ENCODE results near the gene LGR5. TPM values are rescaled to one million over a fixed set of nuclear protein-coding genes. Genes with fewer than 3 reads are reported as not detected.

LGR5 gene
- total and polyA plus RNA-seq, 2 of the 8 experiments (the other 6 are each of a cell fraction or from before 2014, with no cell fraction given), result 0.08 to 0.19 TPM

DNA sequence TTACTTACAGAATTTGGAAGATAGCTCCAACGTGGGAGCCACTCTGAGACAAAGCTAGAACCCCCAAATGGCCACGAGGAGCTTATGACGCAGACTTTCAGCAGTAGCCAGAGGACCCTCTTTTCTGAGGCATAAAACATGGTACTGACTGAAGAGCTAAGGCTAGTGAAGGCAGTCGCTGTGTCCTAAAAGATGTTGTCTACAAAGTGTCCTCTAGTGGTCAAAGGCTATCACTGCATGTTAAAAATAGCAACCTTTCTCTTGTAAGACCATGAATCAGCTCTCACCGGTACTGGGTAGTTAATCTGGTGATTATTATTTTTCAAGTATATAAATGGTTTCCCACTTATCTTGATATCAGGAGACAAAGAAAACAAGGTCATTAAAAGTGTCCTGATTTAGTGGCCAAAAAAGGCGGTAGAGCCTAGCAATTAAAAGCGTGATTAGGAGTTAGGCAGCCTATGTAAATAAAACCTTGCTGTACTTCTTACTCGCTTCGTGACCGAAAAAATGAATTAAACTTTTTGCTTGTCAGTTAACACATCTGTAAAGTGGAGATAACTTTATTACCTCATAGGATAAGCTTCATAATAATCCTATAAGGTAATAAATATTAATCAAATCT is 47.0 kb upstream of the LGR5 start:
- no peak for DNase-seq (ENCODE audit: low read depth in 1 of 2, low spot score in 2 of 2)

More for the DNA sequence above, 47.0 kb upstream of the LGR5 start:
- TF ChIP-seq CTCF (IDR thresholded peaks at IDR 0.05; ENCODE audit: control extremely low read depth in 1 of 3, insufficient read depth in 1 of 3, low read depth in 1 of 3, low read length in 3 of 3) (peak in 2 of 3 experiments; percentile 65 to 91; a peak in 3 of 4 replicates), BACH1 (IDR thresholded peaks at IDR 0.05; ENCODE audit: low read length) (peak; percentile 48; the same call in 1 of the 2 replicates), ASH2L (IDR thresholded peaks at IDR 0.05; ENCODE audit: low read length) (no peak), CREB1 (IDR thresholded peaks at IDR 0.05) (no peak), EZH2 (IDR thresholded peaks at IDR 0.05; ENCODE audit: low read depth, low read length, severe bottlenecking) (no peak), TEAD4 (IDR thresholded peaks at IDR 0.05; ENCODE audit: low read depth, low read length) (no peak), YY1 (IDR thresholded peaks at IDR 0.05; ENCODE audit: low read depth, low read length) (no peak), PHF8 (conservative IDR thresholded peaks at IDR 0.05; ENCODE audit: low read depth, low read length) (no peak), RAD21 (IDR thresholded peaks at IDR 0.05 in 1 of 2, conservative IDR thresholded peaks at IDR 0.05 in 1 of 2; ENCODE audit: low read depth in 2 of 2, low read length in 2 of 2) (peak; percentile 73 to 82), CBX8 (IDR thresholded peaks at IDR 0.05; ENCODE audit: borderline replicate concordance, low read depth, low read length) (no peak)
- Histone ChIP-seq H3K79me2 (ENCODE audit: control insufficient read depth in 1 of 2, insufficient read depth in 2 of 2, low read length in 2 of 2) (no peaks in the 10 kb centered on the region), H2BK12ac (ENCODE audit: low read depth, low read length) (no peak overlapping the region), H2BK5ac (ENCODE audit: low read depth, low read length) (no peak overlapping the region), H3K9me3 (ENCODE audit: insufficient read depth in 2 of 2, low read depth in 1 of 2, low read length in 1 of 2) (peaks cover 2 to 7% of the 10 kb centered on the region in 2 experiments; a peak in 3 of 4 replicates), H4K91ac (replicated peaks; ENCODE audit: insufficient read length, low read length) (no peak overlapping the region), H3K56ac (replicated peaks; ENCODE audit: insufficient read length, low read depth, low read length) (no peak overlapping the region), H3K23me2 (ENCODE audit: low read depth, low read length) (no peaks in the 10 kb centered on the region), H2AFZ (ENCODE audit: low read length) (peak overlapping the region; percentile 59; the same call in 1 of the 2 replicates), H2BK120ac (replicated peaks; ENCODE audit: low read depth, low read length) (no peak overlapping the region), H3K27ac (ENCODE audit: low read depth, low read length) (no peak overlapping the region), H4K20me1 (replicated peaks in 1 of 2; ENCODE audit: control insufficient read depth in 1 of 2, insufficient read depth in 2 of 2, low read length in 2 of 2) (no peaks in the 10 kb centered on the region), H3K27me3 (replicated peaks in 1 of 4; ENCODE audit: control insufficient read depth in 3 of 4, extremely low read depth in 1 of 4, insufficient read depth in 3 of 4, low read length in 3 of 4) (no peaks in the 10 kb centered on the region), H3K4me1 (replicated peaks in 1 of 4; ENCODE audit: control insufficient read depth in 3 of 4, insufficient read depth in 4 of 4, low read length in 3 of 4) (no peaks in the 10 kb centered on the region), H3K18ac (ENCODE audit: extremely low read depth, low read length) (no peak overlapping the region), H3K79me1 (ENCODE audit: low read depth, low read length) (no peaks in the 10 kb centered on the region), H3K4me2 (ENCODE audit: insufficient read depth in 1 of 2, low read depth in 2 of 2, low read length in 2 of 2) (no peak overlapping the region), H3K14ac (ENCODE audit: insufficient read length) (no peak overlapping the region), H3K4ac (replicated peaks; ENCODE audit: insufficient read length, low read depth, low read length) (no peak overlapping the region), H2BK20ac (ENCODE audit: low read length) (no peak overlapping the region), H4K8ac (ENCODE audit: extremely low read depth, insufficient read depth, low read length) (no peak overlapping the region), H3K23ac (ENCODE audit: insufficient read length) (no peak overlapping the region), H3K9ac (replicated peaks in 1 of 4; ENCODE audit: extremely low read depth in 1 of 4, low read depth in 3 of 4, low read length in 3 of 4) (no peak overlapping the region), H4K5ac (ENCODE audit: insufficient read length, low read depth, low read length) (no peak overlapping the region), H2BK15ac (ENCODE audit: low read length) (no peak overlapping the region), H3K4me3 (ENCODE audit: extremely low read depth in 1 of 4, insufficient read depth in 2 of 4, low read depth in 3 of 4, low read length in 4 of 4) (no peak overlapping the region), H2AK5ac (ENCODE audit: low read depth, low read length) (no peak overlapping the region), H3K36me3 (ENCODE audit: control insufficient read depth in 2 of 4, insufficient read depth in 4 of 4, low read length in 3 of 4) (no peaks in the 10 kb centered on the region)
- WGBS, 2 experiments (ENCODE audit: extremely low coverage in 1 of 2, insufficient coverage in 1 of 2, insufficient read length in 1 of 2, insufficient replicate concordance in 2 of 2, low coverage in 1 of 2, low lambda C conversion rate in 2 of 2, missing lambda C conversion rate in 1 of 2), result 54% methylated on average over 10 of the region's 10 CpGs; no CpG with 5 or more reads in 1 of the 2 experiments
- CTCF ChIA-PET (ENCODE audit: partially characterized antibody), result interaction anchor here (0.6 to 3.5 kb wide), 48 partner anchors 9 to 963 kb away, joined by 3 to 41 read pairs (median 4); no protein-coding TSS in a partner anchor
- FAIRE-seq, result peak; percentile 89
- POLR2A ChIA-PET (ENCODE audit: partially characterized antibody), result interaction anchor here (0.6 kb wide), 1 partner anchor 401 kb away, joined by 3 read pairs; no protein-coding TSS in a partner anchor
